GM18526 (cell line): ENCODE results near the gene TNFRSF4.

ENCODE experiments used
- POLR2A ChIP-seq: IDR thresholded peaks from 3 replicates; pipeline ENCODE4 v1.6.1; 2011; ENCODE audit not compliant: insufficient read length; ENCODE audit errors: extremely low read depth

Gene TNFRSF4

GRCh38 chr1:1217621-1218523 lies 3.9 kb upstream of the TNFRSF4 start:
- no peak for TF ChIP-seq POLR2A

- TF ChIP-seq POLR2A, result no peak
These were observed 3.0 kb upstream of the TNFRSF4 start for GRCh38 chr1:1216770-1217620.

- TF ChIP-seq POLR2A, result no peak
These were observed 2.1 kb upstream of the TNFRSF4 start for GRCh38 chr1:1215881-1216605.

GRCh38 chr1:1215080-1215676 lies 1.2 kb upstream of the TNFRSF4 start:
- TF ChIP-seq POLR2A, result no peak

GRCh38 chr1:1212780-1213344 lies 1.1 kb downstream of the TNFRSF4 start:
- TF ChIP-seq POLR2A, result no peak

GRCh38 chr1:1211541-1212441 lies 2.2 kb downstream of the TNFRSF4 start:
- TF ChIP-seq POLR2A, result no peak

GRCh38 chr1:1210726-1211540 lies 3.0 kb downstream of the TNFRSF4 start:
- no peak for TF ChIP-seq POLR2A

GRCh38 chr1:1208713-1209433 lies 5.1 kb downstream of the TNFRSF4 start:
- no peak for TF ChIP-seq POLR2A

- no peak for TF ChIP-seq POLR2A
These were observed 6.4 kb downstream of the TNFRSF4 start for GRCh38 chr1:1207571-1207892.

- no peak for TF ChIP-seq POLR2A
These were observed 6.9 kb downstream of the TNFRSF4 start for GRCh38 chr1:1206966-1207531.

GRCh38 chr1:1206376-1206965 lies 7.5 kb downstream of the TNFRSF4 start, which contains the start of gene TNFRSF18:
TNFRSF18 (minus strand) TSS chr1:1206592; CDS start chr1:1206571, 21 bp downstream.
- TF ChIP-seq POLR2A, result no peak

- TF ChIP-seq POLR2A, result no peak
These were observed 8.1 kb downstream of the TNFRSF4 start for GRCh38 chr1:1205769-1206375.
